Transverse colon (tissue), 4 donors: ENCODE data around the gene SMIM11. TPM values are rescaled to one million over a fixed set of nuclear protein-coding genes. Genes with fewer than 3 reads are reported as not detected.

Experiments used
- DNase-seq: peaks from one replicate; pipeline ENCODE4 v3.0.0-alpha.2; 2019
- H3K27ac ChIP-seq, 4 donors: fragments of 200-600 bp; sonication (generic); 2 replicates each; pipeline ENCODE4 v1.5.1; 2016 to 2018; ENCODE audit warnings: inconsistent platforms in 4 of 4
- H3K27me3 ChIP-seq: fragments of 200-600 bp; sonication (generic); 2 replicates; pipeline ENCODE4 v1.5.1; 2017; ENCODE audit warnings: inconsistent platforms
- H3K36me3 ChIP-seq, 4 donors: fragments of 200-600 bp; sonication (generic); 2 replicates each; pipeline ENCODE4 v1.5.1; 2017 to 2019; ENCODE audit warnings: inconsistent platforms in 4 of 4
- H3K4me1 ChIP-seq, 4 donors: fragments of 200-600 bp; sonication (generic); 2 replicates each; pipeline ENCODE4 v1.5.1; 2017 to 2020; ENCODE audit warnings: inconsistent platforms in 4 of 4
- H3K4me3 ChIP-seq, 4 donors: fragments of 200-600 bp; sonication (generic); 1 replicate in 1 of 4; 2 replicates in 3 of 4; pipeline versions ENCODE4 v1.5.1 to v1.6.1; 2017 to 2019; ENCODE audit warnings: inconsistent platforms in 4 of 4
- H3K9me3 ChIP-seq, 2 donors: fragments of 200-600 bp; sonication (generic); 2 replicates each; pipeline ENCODE4 v1.5.1; 2017 to 2019; ENCODE audit warnings: inconsistent platforms in 2 of 2
- CTCF ChIP-seq, 5 experiments: fragments of 200-600 bp in 3 of 5; fragments of 450-650 bp in 2 of 5; sonication (generic) in 3 of 5; IDR thresholded peaks; 1 replicate in 2 of 5; 2 replicates in 3 of 5; pipeline ENCODE4 v1.5.1; 2016 to 2017; ENCODE audit warnings: antibody characterized with exemption in 5 of 5, inconsistent platforms in 3 of 5, mild to moderate bottlenecking in 2 of 5, moderate library complexity in 1 of 5
- EP300 ChIP-seq: sonication (generic); formaldehyde crosslinking; IDR thresholded peaks from one replicate; pipeline ENCODE4 v1.6.1; 2017; ENCODE audit warnings: antibody characterized with exemption, low read depth
- POLR2A ChIP-seq: fragments of 450-650 bp; IDR thresholded peaks from one replicate; pipeline ENCODE4 v1.6.1; 2016; ENCODE audit warnings: antibody characterized with exemption, mild to moderate bottlenecking, moderate library complexity
- POLR2AphosphoS5 ChIP-seq, 3 donors: sonication (generic); formaldehyde crosslinking; IDR thresholded peaks; one replicate each; pipeline ENCODE4 v1.6.1; 2016; ENCODE audit warnings: antibody characterized with exemption in 3 of 3
- WGBS, 2 donors: methylation state at CpG; one replicate each; pipeline ENCODE4 v1.1.5; 2018; ENCODE audit warnings: low coverage in 1 of 2; 5-methylcytosine and 5-hydroxymethylcytosine counted together
- in situ Hi-C, 4 donors: fragments of 200-750 bp; cut with MboI; loops; one replicate each; pipeline versions ENCODE4 v1.15.0 to v1.15.1; 2017; ENCODE audit warnings: low sequenced_read_pairs in 3 of 4, low pct_ligation_motif_present in 1 of 4, low pct_unique_long_range_greater_than_20kb in 1 of 4
- intact Hi-C: fragments of 100-400 bp; cut with DNase I; formaldehyde crosslinking; loops from one replicate; pipeline ENCODE4 v1.15.1; 2023; ENCODE audit warnings: low total_unique reads
- total RNA-seq, 4 donors: library from RNA; depleted of rRNA; stranded (reverse); fragments of >200 nt; gene quantifications; one replicate each; pipeline ENCODE4 v1.1.0, GENCODE V29; 2016

Gene SMIM11
- total RNA-seq, 4 donors from 2014 or later = 2.2 to 11.7 (median 5.1) TPM

GRCh38 chr21:34343838-34344381 lies 31.4 kb upstream of the SMIM11 start:
- in situ Hi-C loops = no loop called here
- peaks cover 0 to 12% (median 6%) of the 10 kb centered on the region in 4 donors for H3K4me1 ChIP-seq
- H3K36me3 ChIP-seq = no peaks in the 10 kb centered on the region
- whole genome bisulfite sequencing, 2 donors = 87% methylated on average over 14 of the region's 14 CpGs; no CpG with 5 or more reads in 1 of the 2 donors
- no peaks in the 10 kb centered on the region for H3K9me3 ChIP-seq
- TF ChIP-seq EP300 = no peak
- TF ChIP-seq POLR2A = no peak
- TF ChIP-seq CTCF (IDR thresholded peaks at IDR 0.05) = no peak
- no peak for TF ChIP-seq POLR2AphosphoS5 (IDR thresholded peaks at IDR 0.05)
- no peak overlapping the region for H3K27ac ChIP-seq
- no peak overlapping the region for H3K4me3 ChIP-seq
- intact Hi-C loops = no loop called here
- no peak for DNase-seq
- no peaks in the 10 kb centered on the region for H3K27me3 ChIP-seq

- intact Hi-C loops (no loop called here), in situ Hi-C loops (no loop called here)
- no peaks in the 10 kb centered on the region for H3K27me3 ChIP-seq
- H3K27ac ChIP-seq = peak overlapping the region in 1 of 4 donors; percentile 12
- no peaks in the 10 kb centered on the region for H3K36me3 ChIP-seq
- H3K9me3 ChIP-seq = no peaks in the 10 kb centered on the region
- no peak for DNase-seq
- H3K4me1 ChIP-seq = peaks cover 0 to 12% (median 6%) of the 10 kb centered on the region in 4 donors
- TF ChIP-seq POLR2A = no peak
- no peak for TF ChIP-seq POLR2AphosphoS5 (IDR thresholded peaks at IDR 0.05)
- TF ChIP-seq CTCF (IDR thresholded peaks at IDR 0.05) = no peak
- TF ChIP-seq EP300 = no peak
- no peak overlapping the region for H3K4me3 ChIP-seq
- WGBS, 2 donors = 67 to 90% methylated on average over 1 to 5 of the region's 5 CpGs
Observed at GRCh38 chr21:34344584-34344983, 30.7 kb upstream of the SMIM11 start.

GRCh38 chr21:34345091-34345871 lies 30.0 kb upstream of the SMIM11 start:
- intact Hi-C loops (loop anchor here (5.0 kb wide), 2 partner anchors 143 to 273 kb away; partner anchors contain the start of genes MRPS6 and SLC5A3), in situ Hi-C loops (no loop called here)
- 70 to 76% methylated on average over 8 to 15 of the region's 15 CpGs for WGBS, 2 donors
- peaks cover 0 to 12% (median 6%) of the 10 kb centered on the region in 4 donors for H3K4me1 ChIP-seq
- no peaks in the 10 kb centered on the region for H3K9me3 ChIP-seq
- H3K27me3 ChIP-seq = no peaks in the 10 kb centered on the region
- H3K36me3 ChIP-seq = no peaks in the 10 kb centered on the region
- H3K4me3 ChIP-seq = no peak overlapping the region
- TF ChIP-seq CTCF (IDR thresholded peaks at IDR 0.05) (no peak), POLR2AphosphoS5 (IDR thresholded peaks at IDR 0.05) (no peak), POLR2A (no peak), EP300 (no peak)
- peak overlapping the region; percentile 39 to 69 (median 60) for H3K27ac ChIP-seq
- no peak for DNase-seq

- 69% methylated on average over 10 of the region's 10 CpGs; no CpG with 5 or more reads in 1 of the 2 donors for WGBS, 2 donors
- intact Hi-C loops = loop anchor here (5.0 kb wide), 2 partner anchors 144 to 274 kb away; partner anchors contain the start of genes MRPS6 and SLC5A3
Observed at GRCh38 chr21:34345892-34346291, 29.4 kb upstream of the SMIM11 start.

More at GRCh38 chr21:34345892-34346291, 29.4 kb upstream of the SMIM11 start:
- no peak for TF ChIP-seq POLR2AphosphoS5 (IDR thresholded peaks at IDR 0.05)
- H3K27ac ChIP-seq = peak overlapping the region; percentile 39 to 69 (median 60)
- in situ Hi-C loops = no loop called here
- no peaks in the 10 kb centered on the region for H3K36me3 ChIP-seq
- no peaks in the 10 kb centered on the region for H3K9me3 ChIP-seq
- peaks cover 0 to 12% (median 6%) of the 10 kb centered on the region in 4 donors for H3K4me1 ChIP-seq
- H3K4me3 ChIP-seq = no peak overlapping the region
- no peaks in the 10 kb centered on the region for H3K27me3 ChIP-seq
- DNase-seq = no peak
